A549 treated with CpdA at 1 μM for 4 hours (cell line): ENCODE data around the gene TBC1D3D. TPM values are rescaled to one million over a fixed set of nuclear protein-coding genes. Genes with fewer than 3 reads are reported as not detected.

Experiments
- total RNA-seq: library from RNA; stranded (reverse); fragments of 200-300 nt; extraction: Qiagen RNA extraction; gene quantifications from 5 replicates; pipeline ENCODE4 v1.2.3, GENCODE V29; 2022; ENCODE audit warnings: low read depth

Gene TBC1D3D
- total RNA-seq = 0.08 to 0.15 TPM in 2 of 5 replicates, not detected in the others

GRCh38 chr17:38003676-38004075 is at the start of gene TBC1D3D:
Gene TBC1D3D, plus strand, starts transcription at chr17:38003976. Its CDS starts 1,585 bp downstream, at chr17:38005561.

GRCh38 chr17:37988960-37989359 is 14.8 kb upstream of the TBC1D3D start, which contains the start of gene TBC1D3L:
Gene TBC1D3L, minus strand, starts transcription at chr17:37989060. Its CDS starts 1,540 bp downstream, at chr17:37987520.

Other genes starting within 250 kb of the TBC1D3D start
- gene TBC1D3K, start 79.6 kb upstream of the TBC1D3D start, total RNA-seq = not detected in 5 replicates
- 9.3 to 13.3 TPM (median 12.2 TPM) in 5 replicates for gene TBC1D3L, start 14.9 kb upstream of the TBC1D3D start, total RNA-seq
- not detected in 5 replicates for gene TBC1D3C, start 64.7 kb downstream of the TBC1D3D start, total RNA-seq
- not detected in 5 replicates for gene TBC1D3E, start 124.0 kb downstream of the TBC1D3D start, total RNA-seq
- gene TBC1D3, start 188.6 kb downstream of the TBC1D3D start, total RNA-seq = not detected in 5 replicates